Left cardiac atrium (tissue), 4 donors: ENCODE measurements around the gene PRSS50. TPM values are rescaled to one million over a fixed set of nuclear protein-coding genes. Genes with fewer than 3 reads are reported as not detected.

Source experiments
- ATAC-seq, 2 donors: fragments of 200-7000 bp; cut with Tn5 transposase; one replicate each; pipeline ENCODE4 v1.9.1; 2020; ENCODE audit warnings: mild to moderate bottlenecking in 2 of 2, moderate library complexity in 2 of 2
- DNase-seq: peaks from one replicate; pipeline ENCODE4 v3.0.0-alpha.2; 2020
- intact Hi-C, 2 donors: fragments of 100-400 bp; cut with DNase I; formaldehyde crosslinking; loops; one replicate each; pipeline versions ENCODE4 v1.14.1 to v1.15.1; 2022 to 2023
- total RNA-seq, 2 donors: library from RNA; stranded (reverse); fragmentation: NEBNext Ultra II Directional; extraction: Animal tissue kit (Norgen Biotek cat#: 25700); gene quantifications; one replicate each; pipeline ENCODE4 v1.2.1, GENCODE V29; 2021
- donor health status: DM: no; HTN: yes; CAD: no.
- donor health status: DM: no; HTN: yes; CAD: no; lungs with severe emphysema.
- donor health status: DM: yes; HTN: yes; CAD: no.
- donor health status: Dilated cardiomyopathy.

PRSS50 gene
- total RNA-seq, 2 donors from 2014 or later: not detected

DNA sequence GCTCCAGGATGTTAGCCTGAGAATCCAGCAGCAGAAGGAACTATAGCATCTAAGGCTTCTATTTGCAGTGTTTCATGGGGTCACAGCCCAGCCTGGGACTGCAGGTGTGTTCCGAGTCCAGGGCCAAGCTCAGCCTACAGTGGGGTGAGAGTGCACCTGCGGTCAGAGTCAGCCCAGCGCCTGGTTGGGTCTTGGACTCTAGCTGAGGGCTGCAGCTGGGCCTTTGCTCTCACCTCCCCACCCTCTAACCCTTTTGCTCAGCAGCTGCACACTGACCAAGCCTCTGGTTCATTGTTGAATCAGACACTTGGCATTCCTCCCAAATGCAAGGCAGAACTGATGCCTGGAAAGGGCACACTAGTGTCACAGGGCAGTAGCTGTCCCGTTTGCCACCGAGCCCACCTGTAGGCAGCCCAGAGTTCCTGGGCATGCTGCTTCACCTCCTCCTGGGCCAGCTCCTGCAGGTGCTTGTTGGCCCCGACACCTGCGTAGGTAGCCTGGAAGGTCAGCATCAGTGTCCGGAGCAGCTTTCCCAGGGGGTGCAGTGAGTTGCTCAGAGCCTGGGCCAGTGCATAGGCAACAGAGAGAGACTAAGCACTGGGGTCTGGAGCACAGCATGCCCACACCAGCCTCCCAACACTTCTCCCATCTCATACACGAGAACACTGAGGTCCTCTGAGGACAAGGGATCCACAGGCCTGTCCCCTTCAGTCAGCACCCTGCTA lies 41.7 kb downstream of the PRSS50 start:
- DNase-seq (peak; percentile 19), ATAC-seq (peak in 1 of 2 donors; percentile 8)
- intact Hi-C loops: no loop called here

- intact Hi-C loops: no loop called here
- DNase-seq: peak; percentile 10
- ATAC-seq: no peak
Measured at GRCh38 chr3:46675426-46675825, 42.2 kb downstream of the PRSS50 start.

GRCh38 chr3:46674031-46674845 lies 43.4 kb downstream of the PRSS50 start:
- peak; percentile 12 for DNase-seq
- no peak for ATAC-seq
- intact Hi-C loops: no loop called here

DNA sequence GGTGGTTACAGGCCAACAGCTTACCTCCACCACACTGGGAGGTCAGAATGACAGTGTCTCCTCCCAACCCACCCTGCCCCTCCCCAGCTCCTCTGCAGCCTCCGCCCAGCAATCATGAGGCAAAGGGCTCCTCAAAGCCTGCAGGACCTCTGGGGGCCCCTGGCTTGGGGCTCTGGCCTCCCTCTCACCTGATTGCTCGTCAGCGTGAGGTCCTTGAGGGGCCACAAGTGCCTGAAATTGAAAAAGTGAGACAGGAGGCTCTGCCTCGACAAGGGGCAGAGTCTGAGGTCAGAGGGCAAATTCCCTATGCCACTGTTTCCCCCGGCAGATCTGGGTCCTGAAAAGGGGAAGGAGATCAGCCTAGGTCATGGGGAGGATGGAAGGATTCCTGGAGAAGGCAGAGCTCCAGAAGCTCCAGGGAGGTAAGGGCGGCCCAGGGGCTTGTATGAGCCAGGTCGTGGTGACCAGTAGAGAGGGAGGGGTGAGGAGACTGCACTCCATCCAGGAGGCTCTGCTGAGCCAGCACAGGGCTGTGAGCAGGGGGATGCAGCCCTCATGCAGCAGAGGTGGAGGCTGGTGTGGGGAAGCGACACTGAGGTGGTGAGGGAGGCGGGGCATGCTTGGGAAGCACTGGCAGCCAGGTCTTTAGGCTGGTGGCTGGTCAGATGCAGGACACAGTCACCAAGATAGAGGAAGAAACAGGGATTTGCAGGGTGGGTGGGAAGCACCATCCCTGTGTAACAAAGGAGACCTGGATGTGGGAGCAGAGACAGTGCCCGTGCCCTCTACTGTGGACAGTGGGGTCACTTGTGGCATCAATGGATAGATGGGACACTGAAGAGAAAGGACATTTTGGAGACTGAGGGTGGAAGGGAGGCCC lies 44.3 kb downstream of the PRSS50 start:
- intact Hi-C loops: no loop called here
- peak; percentile 9 for DNase-seq
- no peak for ATAC-seq

DNA sequence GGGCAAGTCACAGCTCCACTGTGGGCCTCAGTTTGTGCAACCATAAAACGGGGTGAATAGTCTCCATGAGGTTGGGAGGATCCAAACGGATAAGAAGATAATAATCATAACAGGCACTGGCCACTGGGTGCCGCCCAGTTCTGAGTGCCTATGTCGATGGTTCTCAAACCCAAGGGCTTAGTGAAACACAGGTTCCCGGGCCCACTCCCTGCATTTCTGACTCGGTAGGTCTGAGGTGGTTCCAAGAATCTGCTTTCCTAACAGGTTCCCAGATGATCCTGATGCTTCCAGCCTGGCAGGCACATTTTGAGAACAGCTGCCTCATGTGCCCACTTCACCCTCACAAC lies 45.3 kb downstream of the PRSS50 start:
- DNase-seq: peak; percentile 3
- ATAC-seq: no peak
- intact Hi-C loops: no loop called here

DNA sequence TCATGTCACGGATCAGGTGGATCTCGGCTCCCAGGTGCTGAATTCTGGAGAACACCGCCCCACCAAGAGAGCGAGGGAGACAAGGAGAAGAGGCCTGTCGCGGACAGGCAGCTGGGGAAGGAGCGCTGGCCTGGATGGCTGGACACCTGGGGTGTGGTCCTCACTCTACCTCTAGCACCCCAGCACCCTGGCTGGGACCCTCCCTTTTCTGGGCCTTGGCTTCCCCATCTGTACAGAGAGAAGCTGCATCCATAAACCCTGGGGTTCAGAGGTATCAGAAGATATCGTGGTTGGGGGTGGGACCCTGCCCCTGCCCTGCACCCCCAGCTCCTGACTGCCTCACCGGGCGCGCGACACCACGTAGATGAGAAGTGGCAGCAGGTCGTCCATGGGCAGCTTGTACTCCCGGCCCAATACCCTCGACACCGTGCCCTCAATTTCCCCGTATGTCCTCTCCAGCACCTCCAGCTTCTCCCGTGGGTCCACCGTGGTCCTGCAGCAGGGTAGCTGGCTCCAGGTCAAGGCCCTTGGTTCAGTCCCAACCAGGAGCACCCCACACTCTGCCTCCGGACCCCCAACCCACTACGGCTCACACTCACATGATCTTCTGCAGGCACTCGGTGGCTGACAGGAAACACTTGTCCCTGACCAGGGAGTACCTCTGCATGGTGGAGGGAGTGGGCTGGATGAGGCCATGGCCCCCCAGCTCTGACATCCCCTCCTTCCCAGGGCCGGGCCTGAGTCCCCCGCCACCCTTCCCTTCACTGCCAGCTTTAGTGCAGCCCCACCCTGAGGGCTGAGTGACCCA lies 45.9 kb downstream of the PRSS50 start:
- DNase-seq (peak; percentile 16), ATAC-seq (no peak)
- intact Hi-C loops: no loop called here

DNA sequence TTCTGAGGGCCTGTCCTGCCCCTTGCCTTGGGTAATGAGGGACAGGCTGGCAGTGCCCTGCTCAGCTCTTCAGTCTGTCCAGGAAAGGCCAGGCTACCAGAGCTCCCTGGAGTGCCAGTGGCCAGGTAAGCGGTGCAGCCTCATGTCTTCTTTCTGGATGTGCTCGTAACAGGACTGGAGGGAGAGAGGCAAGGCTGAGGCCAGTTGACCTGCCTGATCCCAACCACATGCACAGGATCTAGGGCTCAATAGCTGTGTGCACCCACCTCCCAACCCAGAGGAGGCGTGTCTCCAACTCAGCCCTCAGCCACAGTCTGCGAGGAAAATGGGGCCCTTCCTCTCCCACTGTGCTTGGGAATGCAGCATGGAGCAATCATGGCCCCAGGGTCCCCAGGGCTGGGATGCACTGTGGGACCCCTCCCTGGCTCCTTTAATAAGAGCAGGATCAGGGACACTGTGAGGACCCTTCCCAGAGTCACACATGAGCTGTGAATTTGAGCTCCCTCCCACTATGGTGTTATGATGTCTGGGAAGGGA lies 46.7 kb downstream of the PRSS50 start:
- peak; percentile 17 for DNase-seq
- intact Hi-C loops: no loop called here
- no peak for ATAC-seq

- intact Hi-C loops: no loop called here
- DNase-seq: peak; percentile 13
- ATAC-seq: no peak
Measured at GRCh38 chr3:46670000-46670890, 47.4 kb downstream of the PRSS50 start.

- peak; percentile 22 for DNase-seq
- ATAC-seq: no peak
- intact Hi-C loops: no loop called here
Measured at GRCh38 chr3:46669191-46669999, 48.3 kb downstream of the PRSS50 start.

DNA sequence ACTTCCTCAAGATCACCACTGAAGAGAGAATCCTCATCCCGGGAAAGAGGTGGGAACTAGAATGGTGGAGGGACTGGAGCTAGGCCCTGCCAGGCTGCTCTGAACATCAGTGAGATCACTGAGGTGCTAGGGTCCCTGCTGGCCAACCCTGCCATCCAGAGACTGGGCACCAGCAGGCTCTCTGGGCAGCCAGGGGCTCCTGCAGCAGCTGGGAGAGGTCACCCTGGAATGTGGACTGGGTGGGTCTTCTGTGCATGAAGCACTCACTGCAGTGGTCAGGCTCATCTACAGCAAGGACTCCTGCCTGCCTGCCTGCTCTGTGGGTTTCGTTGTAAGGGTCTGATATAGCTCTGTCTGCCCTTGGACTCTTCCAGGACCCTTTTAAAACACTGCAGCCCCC lies 49.1 kb downstream of the PRSS50 start:
- intact Hi-C loops: no loop called here
- peak; percentile 9 for DNase-seq
- ATAC-seq: no peak

GRCh38 chr3:46668116-46668515 lies 49.6 kb downstream of the PRSS50 start:
- no peak for ATAC-seq
- DNase-seq: peak; percentile 23
- intact Hi-C loops: no loop called here

GRCh38 chr3:46667657-46668056 lies 50.0 kb downstream of the PRSS50 start:
- no peak for ATAC-seq
- intact Hi-C loops: no loop called here
- peak; percentile 13 for DNase-seq

DNA sequence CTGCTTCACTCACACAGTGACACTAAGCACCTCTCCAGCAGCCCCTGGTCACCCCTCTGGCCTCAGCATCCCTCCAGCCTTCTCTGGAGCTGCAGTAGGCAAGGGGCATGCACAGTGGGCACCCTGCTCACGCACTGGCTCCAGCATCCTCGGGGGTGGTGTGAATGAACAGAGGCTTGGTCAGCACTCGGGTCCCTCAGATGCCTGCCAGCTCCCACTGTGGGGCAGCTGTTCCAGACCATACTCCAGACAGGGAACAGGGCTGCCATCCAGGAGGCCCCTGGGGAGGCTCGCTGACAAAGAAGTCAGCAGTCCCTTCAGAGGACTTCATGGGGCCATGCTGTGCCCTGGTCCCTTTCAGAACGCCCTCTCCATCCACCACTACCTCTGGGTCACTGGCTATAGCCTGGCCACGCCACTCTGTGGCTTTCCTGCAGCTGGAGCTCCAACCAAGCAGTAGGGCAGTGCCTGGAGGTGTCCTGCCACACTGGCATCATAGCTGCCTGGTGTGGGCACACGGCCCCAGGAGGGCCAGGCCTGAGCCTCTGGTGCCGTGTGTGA lies 50.5 kb downstream of the PRSS50 start:
- ATAC-seq: no peak
- DNase-seq: peak; percentile 15
- intact Hi-C loops: no loop called here

DNA sequence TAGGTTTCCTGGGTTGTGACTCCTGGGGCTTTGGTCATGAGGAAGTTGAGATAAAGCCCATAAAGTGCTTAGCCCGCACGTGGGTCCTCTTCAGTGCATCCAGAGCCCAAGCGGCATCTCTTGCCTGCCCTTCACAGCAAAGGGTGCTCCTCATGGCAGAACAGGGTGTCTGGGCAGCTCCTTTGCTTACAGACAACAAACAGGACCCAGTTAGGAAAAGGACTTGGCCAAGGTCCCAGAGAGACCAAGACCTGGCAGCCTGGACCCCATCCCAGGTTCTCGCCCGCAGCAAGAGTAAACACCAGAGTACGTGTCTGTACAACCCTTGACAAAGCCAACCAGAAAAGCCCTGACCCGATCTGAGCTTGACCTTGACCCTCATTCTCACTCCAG lies 51.2 kb downstream of the PRSS50 start:
- DNase-seq (peak; percentile 42), ATAC-seq (peak in 1 of 2 donors; percentile 31)
- intact Hi-C loops: no loop called here

- DNase-seq (peak; percentile 17), ATAC-seq (no peak)
- intact Hi-C loops: no loop called here
Measured at GRCh38 chr3:46665763-46666452, 51.8 kb downstream of the PRSS50 start.
